KBM-7 (cell line): ENCODE measurements around the gene MARK3.
A peak's percentile ranks its signal among the peaks of the same experiment; 100 is the strongest.

Experiments used
- DNase-seq: peaks from one replicate; pipeline ENCODE4 v3.0.0-alpha.2; 2015
- in situ Hi-C: fragments of 300-500 bp; cut with MboI; formaldehyde crosslinking; loops from 2 replicates; pipeline ENCODE4 v1.14.3; 2020; ENCODE audit warnings: low sequenced_read_pairs, low pct_unique_long_range_greater_than_20kb, mixed read lengths

The MARK3 gene

DNA sequence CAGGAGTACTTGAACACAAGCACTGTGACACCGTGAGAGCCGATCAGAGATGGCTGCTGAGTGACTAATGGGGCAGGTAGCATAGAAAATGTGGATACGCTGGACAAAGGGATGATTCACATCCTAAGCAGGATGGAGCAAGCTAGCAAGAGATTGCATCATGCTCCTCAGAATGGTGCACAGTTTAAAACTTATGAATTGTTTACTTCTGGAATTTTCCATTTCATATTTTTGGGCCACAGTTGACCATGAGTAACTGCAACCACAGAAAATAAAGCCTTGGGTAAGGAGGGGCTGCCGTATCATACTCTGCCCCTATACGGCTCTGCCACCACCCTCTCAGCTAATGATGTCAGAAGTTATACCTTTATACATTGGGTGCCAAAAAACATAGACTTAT lies 23.3 kb upstream of the MARK3 start:
- in situ Hi-C loops = no loop called here
- DNase-seq = no peak

DNA sequence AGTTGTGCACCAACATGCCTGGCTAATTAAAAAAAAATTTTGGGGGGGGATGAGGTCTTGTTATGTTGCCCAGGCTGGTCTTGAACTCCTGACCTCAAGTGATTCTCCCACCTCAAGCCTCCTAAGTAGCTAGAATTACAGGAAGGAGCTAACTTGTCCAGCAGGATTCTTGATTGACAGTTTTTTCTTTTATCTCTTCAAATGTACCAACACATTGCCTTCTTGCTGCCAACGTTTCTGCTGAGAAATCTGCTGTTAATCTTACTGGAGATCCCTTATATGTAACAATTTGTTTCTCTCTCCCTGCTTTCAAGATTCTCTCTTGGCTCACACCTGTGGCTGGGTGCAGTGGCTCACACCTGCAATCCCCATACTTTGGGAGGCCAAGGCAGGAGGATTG lies 22.4 kb upstream of the MARK3 start:
- no peak for DNase-seq

DNA sequence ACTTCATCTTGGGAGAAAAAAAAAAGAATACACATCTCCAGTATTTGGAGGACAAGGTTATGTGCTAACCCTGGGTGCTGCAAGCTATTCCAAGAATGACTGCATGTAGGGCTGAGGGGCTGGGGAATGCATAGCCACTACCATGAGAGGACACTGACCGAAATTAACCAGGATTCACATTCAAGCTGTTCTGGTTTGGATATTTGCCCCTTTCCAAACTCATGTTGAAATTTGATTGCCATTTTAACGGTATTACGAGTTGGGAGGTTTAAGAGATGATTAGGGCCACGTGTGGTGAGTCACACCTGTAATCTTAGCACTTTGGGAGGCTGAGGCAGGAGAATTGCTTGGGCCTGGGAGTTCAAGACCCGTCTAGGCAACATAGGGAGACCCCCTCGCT lies 18.5 kb upstream of the MARK3 start:
- in situ Hi-C loops = no loop called here
- DNase-seq = no peak

More for the DNA sequence above, 22.4 kb upstream of the MARK3 start:
- in situ Hi-C loops = no loop called here

DNA sequence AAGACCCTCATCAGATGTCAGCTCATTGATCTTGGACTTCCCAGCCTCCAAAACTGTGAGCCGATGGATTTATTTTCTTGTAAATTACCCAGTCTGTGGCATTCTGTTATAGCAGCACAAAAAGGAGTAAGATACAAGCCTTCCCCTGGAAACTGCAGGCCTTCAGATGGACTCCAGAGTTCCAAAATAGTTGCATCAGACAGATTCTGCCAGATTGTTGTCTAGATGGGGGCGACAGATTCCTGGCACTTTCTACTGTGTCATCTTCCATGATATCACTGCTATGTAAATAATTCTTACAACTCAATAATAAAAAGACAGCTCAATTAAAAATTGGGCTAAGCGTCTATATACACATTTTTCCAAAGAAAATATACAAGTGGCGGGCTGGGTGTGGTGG lies 17.2 kb upstream of the MARK3 start:
- DNase-seq = no peak

DNA sequence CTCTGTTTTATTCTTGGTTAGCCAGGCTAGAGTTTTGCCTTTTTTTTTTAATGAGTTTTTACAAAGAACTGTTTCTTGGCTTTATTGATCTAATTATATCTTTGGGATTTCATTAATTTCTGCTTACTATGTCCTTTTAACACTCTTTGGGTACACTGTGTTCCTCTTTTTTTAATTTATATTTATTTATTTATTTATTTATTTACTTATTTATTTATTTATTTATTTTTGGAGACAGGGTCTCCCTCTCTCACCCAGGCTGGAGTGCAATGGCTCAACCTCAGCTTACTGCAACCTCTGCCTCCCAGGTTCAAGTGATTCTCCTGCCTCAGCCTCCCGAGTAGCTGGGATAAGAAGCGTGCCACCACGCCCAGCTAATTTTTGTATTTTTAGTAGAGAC lies 15.1 kb upstream of the MARK3 start:
- no peak for DNase-seq
- in situ Hi-C loops = no loop called here

More for the DNA sequence above, 17.2 kb upstream of the MARK3 start:
- in situ Hi-C loops = no loop called here

DNA sequence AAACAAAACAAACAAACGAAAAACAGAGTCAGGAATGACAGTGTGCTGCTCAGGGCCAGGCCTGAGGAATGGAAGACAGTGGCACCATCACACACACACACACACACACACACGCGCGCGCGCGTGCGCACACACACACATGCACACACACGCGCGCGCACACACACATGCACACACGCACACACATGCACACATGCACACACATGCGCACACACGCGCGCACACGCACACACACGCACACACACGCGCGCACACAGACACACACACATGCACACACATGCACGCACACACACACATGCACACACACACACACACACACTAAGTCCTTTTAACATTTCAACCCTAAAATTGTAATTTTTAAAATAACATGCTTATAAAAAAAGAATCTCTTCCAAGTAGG lies 13.2 kb upstream of the MARK3 start:
- in situ Hi-C loops = no loop called here
- DNase-seq = no peak

DNA sequence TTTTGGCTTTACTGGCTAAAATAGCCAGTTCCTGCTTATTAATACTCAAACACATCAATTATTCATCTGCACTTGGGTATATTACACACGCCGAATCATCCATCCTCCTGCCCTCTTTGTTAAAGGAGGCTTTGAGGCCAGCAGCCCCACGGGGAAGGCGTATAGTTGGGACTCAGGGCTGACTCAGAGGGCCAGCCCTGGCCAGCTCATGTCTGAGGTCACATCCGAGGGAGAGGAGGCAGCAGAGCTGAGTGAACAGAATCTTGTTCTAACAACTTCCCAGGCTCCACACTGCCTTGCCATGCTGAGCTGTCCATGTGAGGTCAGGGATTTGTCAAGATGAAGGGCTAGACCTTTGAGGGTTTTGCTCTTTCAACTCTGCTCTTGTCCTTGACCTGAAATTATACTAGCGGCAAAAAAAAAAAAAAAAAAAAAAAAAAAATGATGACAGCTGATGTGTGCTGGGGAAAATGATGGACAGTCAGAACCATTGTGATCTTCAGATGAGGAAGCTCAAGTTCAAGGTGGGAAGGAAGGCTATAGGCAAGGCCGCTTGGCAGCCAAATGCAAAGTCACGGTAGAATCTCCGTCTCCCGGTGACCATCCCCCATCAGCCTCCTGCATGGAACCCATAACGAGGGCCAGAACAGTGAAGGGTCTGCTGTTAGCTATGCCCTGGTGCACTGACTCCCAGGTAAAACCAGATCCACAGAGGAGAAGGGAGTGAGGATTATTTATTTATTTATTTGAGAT lies 12.5 kb upstream of the MARK3 start:
- DNase-seq = no peak
- in situ Hi-C loops = no loop called here

DNA sequence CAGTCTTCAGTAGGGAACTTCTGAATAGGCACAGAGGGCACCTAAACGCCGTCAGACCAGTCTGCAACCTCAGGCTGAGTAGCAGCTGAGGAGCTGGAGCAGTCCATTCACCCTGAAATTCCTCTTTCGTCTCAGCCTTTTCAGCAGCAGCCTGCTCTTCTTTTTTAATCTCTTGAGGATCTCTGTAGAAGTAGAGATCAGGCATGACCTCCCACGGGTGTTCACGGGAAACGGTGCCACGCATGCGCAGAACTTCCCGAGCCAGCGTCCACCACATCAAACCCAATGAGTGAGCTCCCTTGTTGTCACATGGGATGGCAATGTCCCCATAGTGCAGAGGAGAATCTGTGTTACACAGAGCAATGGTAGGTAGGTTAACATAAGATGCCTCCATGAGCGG lies 11.1 kb upstream of the MARK3 start:
- in situ Hi-C loops = no loop called here
- no peak for DNase-seq

DNA sequence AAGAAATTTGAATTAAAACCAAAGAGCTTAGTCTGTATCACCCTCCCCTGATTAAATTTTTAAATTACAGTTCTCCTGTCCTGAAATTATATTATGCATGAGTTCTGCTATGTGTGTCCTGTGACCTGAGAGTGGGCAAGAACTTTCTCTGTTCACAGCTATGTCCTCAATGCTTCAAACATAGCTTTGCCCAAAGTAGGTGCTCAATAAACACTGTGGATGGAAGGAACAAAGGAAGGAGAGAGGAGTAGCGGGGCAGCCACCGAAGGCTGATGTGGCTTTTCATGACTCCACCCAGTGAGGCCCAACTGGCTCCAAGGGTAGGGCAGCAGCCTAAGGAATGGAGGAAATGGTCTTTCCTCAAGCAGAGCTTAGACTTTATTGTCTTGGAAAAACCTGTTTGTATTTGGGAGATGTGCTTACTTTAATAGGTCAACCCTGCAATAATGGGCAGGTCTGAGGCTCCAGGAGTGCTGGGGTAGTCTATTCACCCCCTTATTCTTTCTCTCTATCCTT lies 7.6 kb upstream of the MARK3 start:
- in situ Hi-C loops = no loop called here
- DNase-seq = no peak

DNA sequence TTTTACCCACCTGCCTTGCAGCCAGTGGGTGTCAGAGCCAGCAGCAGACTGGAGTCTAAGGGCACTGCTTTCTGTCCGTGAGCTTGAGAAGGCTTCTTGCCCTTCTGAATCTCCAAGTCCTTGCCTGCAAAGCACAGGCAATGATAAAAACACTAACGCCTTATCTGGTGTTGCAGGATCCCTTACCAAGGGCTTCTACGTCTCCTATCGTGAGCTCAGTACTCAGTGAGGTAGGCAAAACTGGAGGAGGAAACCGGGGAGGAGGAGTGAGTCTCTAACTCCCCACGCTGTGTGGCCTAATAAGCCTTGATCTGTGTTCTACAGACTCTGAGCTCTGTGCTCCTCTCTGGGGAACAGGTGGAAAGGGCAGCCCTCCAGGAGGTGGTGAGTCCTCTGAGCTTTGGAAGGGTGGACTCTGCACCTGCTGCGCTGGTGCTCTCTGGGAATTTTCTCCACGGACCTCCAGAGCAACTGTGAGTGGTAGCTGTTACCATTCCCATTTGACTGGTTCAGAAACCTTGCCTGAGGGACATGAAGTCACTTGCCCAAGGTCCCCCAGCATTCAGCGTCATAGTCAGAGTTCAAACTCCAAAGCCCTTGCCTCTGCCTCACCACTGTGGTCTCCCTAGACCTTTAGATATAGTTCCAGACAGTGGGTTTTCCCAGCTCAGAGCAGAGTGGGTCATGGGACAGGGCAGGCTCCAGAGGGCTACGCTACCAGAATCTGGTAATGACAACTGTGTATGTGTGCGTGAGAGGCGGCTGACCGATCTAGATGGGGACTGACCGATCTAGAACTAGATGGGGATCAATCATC lies 7.0 kb upstream of the MARK3 start:
- no peak for DNase-seq
- in situ Hi-C loops = no loop called here

DNA sequence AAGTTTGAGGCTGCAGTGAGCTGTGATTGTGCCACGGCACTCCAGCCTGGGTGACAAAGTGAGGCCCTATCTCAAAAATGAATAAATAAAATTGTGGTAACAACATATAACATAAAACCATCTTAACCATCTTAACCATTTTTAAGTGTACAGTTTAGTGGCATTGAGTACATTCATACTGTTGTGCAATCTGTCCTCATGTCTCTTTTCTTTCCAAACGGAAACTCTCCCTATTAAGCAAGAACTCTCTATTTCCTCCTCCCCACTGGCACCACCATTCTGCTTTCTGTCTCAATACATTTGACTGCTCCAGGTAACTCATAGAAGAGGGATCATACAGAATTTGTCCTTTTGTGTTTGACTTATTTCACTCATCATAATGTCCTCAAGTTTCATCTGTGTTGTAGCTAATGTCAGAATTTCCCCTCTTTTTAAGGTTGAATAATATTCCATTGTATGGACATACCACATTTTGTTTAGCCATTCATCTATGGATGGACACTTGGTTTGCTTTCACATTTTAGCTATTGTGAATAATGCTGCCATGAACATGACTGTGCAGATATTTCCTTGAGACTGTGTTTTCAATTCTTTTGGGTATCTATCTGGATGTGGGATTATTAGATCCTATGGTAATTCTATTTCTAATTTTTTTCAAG lies 4.4 kb upstream of the MARK3 start:
- in situ Hi-C loops = no loop called here

DNA sequence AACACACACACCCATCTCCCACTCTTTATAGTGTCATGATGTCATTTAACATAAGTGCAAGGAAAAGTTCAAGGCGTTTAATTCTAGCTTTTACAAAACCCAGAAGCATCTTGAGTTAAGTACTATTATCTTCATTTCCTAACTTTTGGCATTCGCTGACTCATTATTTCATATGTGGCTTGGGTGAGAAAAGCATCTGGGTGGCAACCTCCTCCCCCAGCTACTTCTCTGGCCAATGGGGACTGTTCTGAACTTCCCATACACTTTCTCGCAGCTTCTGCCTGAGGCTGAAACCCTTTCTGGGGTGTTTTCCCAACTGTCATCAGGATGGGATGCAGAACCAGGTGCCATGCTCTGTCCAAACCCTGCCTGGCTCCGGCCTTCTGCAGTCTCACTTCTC lies 2.8 kb upstream of the MARK3 start:
- in situ Hi-C loops = no loop called here
- no peak for DNase-seq

More for the DNA sequence above, 4.4 kb upstream of the MARK3 start:
- DNase-seq = no peak

DNA sequence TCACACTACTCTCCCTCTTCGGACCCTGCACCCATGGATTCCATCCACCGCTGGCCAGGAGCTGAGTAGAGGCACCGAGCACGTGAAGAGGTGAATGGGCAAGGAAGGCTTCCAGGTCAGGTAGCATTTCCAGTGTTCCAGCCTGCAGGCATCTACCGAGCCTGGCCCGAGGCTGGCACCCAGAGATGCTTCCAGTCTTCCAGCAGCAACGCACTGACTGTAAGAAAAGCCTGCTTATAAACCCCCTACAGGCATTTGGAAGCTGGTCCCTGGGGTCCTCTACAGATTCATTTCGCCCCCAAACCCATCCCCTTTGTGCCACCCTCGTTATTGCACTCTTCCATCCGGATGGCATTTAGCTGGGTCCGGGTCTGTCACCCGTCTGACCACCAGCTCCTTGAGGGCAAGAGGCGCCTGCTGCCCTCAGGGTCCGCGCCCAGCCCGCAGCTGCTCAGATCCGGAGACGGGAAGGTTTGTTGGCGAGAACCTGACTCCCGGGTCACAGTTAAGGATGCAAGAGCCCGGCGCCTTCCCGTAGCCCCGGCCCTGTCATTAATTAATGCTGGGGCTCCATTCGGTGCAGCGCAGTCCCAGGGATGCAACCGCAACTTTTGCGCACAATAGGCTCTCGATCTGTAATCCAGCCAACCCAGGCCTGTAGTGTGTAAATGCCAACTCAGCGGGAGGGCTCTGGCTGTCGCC lies 614 bp upstream of the MARK3 start:
- DNase-seq = no peak

DNA sequence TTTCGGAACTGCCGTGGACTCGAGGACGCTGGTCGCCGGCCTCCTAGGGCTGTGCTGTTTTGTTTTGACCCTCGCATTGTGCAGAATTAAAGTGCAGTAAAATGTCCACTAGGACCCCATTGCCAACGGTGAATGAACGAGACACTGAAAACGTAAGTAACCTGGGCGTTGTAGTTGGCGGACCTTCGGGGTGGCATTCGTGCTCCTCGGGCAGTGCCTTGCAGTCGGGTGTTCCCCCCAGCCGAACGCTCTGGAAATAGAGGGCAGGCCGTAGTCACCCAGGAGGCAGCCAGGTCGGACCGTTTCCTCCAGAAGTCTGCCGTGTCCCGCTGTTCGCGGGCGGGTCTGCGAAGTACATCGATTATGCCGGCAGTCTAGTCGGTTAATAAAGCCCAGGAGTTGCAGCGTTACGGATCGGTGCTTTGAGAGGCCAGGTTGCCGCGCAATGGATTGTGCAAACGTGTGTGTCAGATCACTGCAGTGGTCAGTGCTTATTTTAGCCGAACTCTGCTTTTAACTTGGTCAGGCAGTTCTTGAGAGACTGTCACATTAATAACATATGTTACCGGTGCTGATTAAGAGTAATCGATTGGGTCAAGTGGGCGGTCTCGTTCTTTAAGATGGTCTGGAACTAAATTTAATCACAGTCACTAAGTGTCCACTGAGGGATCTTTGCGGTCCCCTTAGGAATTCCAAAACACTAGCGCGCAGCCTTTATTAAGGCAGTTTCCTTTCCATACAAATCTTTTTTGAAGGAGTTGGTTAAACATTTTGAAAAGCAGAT lies 906 bp downstream of the MARK3 start:
- peak; percentile 39 for DNase-seq
- in situ Hi-C loops = no loop called here

More for the DNA sequence above, 614 bp upstream of the MARK3 start:
- in situ Hi-C loops = no loop called here

DNA sequence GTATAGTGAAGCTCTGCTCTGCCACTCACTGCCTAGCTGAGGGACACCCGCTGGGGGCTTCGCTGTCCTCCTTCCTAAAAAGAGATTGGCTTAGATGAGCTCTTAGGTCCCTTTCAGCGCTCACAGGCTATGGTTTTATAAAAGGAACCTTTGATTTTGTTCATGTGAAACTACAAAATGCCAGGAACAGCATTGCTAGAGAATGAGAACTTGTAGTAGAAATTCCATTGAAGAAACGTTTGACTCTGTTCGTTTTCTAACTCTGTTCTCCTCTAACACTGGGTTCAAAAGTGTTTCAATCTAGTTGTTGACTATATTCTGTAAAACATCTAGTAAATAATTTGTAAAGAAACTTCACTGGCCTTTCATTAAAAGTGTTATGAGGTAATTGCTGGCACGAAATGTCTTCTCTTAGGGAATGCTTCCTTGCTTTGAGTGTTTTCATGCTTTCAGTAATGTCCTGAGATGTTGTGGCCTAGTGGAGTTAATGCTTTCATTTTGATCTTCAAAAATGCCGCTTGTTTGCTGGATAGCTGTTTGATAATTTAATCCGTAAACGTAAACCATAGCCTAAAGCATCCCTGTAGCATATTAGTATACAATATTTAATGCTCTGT lies 1.6 kb downstream of the MARK3 start:
- in situ Hi-C loops = no loop called here
- peak; percentile 30 for DNase-seq

DNA sequence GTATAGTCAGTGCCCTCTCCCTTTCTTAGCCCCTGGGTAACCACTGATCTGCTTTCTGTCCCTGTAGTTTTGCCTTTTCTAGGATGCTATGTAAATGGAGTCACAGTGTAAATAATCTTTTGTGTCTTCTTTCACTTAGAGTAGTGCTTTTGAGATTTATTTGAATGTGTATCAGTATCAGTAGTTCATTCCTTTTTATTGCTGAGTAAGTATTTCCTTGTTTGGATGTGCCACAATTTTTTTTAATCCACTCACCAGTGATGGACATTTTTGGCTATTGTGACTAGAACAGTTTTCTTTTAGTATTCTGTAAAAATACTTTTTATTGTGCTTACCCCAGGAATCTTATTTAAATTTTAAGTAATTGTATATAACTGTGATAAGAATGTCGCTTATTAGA lies 3.4 kb downstream of the MARK3 start:
- in situ Hi-C loops = no loop called here
- no peak for DNase-seq

DNA sequence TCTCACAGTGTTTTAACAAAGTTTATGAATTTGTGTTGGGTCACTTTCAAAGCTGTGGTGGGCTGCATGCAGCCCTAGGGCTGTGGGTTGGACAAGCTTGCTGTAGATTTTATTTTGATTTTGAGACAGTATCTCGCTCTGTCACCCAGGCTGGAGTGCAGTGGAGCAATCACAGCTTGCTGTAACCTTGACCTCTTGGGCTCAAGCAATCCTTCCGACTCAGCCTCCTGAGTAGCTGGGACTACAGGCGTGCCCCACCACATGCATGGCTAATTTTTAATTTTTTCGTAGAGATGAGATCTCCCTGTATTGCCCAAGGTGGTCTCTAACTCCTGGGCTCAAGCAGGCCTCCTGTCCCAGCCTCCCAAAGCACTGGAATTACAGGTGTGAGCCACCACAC lies 5.4 kb downstream of the MARK3 start:
- in situ Hi-C loops = no loop called here
- DNase-seq = no peak

DNA sequence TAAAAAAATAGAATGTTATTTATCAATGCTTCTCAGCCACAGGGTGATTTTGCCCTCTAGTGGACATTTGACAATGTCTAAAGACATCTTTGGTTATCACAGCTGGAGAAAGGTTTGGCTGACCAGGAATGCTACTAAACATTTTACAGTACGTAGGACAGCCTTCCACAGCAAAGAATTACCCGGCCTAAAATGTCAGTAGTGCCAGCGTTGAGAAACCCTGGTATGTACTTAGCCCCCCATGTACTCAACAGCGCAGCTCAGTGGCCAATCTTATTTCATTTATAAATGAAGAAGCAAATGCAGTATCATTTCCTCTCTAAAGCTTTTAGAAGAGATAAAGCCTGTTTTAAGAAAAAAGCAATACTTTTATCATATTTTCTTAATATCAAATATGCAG lies 5.8 kb downstream of the MARK3 start:
- in situ Hi-C loops = no loop called here
- DNase-seq = peak; percentile 62
